Measurements from ENCODE around the gene BMI1. TPM values are rescaled to one million over a fixed set of nuclear protein-coding genes. Genes with fewer than 3 reads are reported as not detected.

Gene BMI1
- total RNA-seq, 1 donor from 2014 or later: 30.8 TPM

Other genes starting within 250 kb of the BMI1 start
- not detected in 2 replicates for gene EBLN1, start 103.1 kb upstream of the BMI1 start, total RNA-seq
- gene COMMD3, start 4.7 kb upstream of the BMI1 start, total RNA-seq: 28.0 and 28.8 TPM in 2 replicates
- gene SPAG6, start 24.4 kb downstream of the BMI1 start, total RNA-seq: not detected in 2 replicates